ENCODE data around the gene EXD3. TPM values are rescaled to one million over a fixed set of nuclear protein-coding genes. Genes with fewer than 3 reads are reported as not detected.

Gene EXD3
- total and polyA plus RNA-seq, 2 of the 4 experiments (the other 2 are of a cell fraction): 1.1 to 7.4 TPM

GRCh38 chr9:137375321-137376058 lies 47.5 kb downstream of the EXD3 start:
- H2AFZ ChIP-seq (replicated peaks; ENCODE audit: low read length, poor library complexity): no peak overlapping the region
- no peaks in the 10 kb centered on the region for H3K79me1 ChIP-seq (ENCODE audit: low read depth in 1 of 2, low read length in 2 of 2)
- no peak overlapping the region for H2BK20ac ChIP-seq (ENCODE audit: low read depth, low read length)
- WGBS, 2 experiments (ENCODE audit: extremely low coverage in 2 of 2, insufficient read length in 1 of 2): 90 to 100% methylated on average over 1 to 3 of the region's 11 CpGs
- no peak overlapping the region for H4K91ac ChIP-seq (ENCODE audit: insufficient read depth, low read depth, low read length)
- peaks cover 2% of the 10 kb centered on the region; the same call in 1 of the 2 replicates for H3K9me3 ChIP-seq (ENCODE audit: control insufficient read depth, insufficient read depth, low read length)
- no peak overlapping the region for H3K56ac ChIP-seq (ENCODE audit: extremely low read depth, insufficient read depth, low read length)
- no peaks in the 10 kb centered on the region for H4K20me1 ChIP-seq (ENCODE audit: insufficient read depth, low read length)
- H2AK5ac ChIP-seq (ENCODE audit: low read depth, low read length): no peak overlapping the region
- H3K4me1 ChIP-seq (ENCODE audit: control insufficient read depth, insufficient read depth, low read length): peaks cover 2% of the 10 kb centered on the region; the same call in 1 of the 2 replicates
- H3K4ac ChIP-seq (ENCODE audit: low read depth, low read length): no peak overlapping the region
- intact Hi-C loops (cut with micrococcal nuclease): no loop called here
- in situ Hi-C loops (cut with MboI; ENCODE audit: low sequenced_read_pairs): no loop called here
- no peaks in the 10 kb centered on the region for H3K9me1 ChIP-seq (ENCODE audit: insufficient read depth, low read length)
- ATAC-seq (ENCODE audit: low read depth) (no peak), DNase-seq (no peak)
- H3K4me2 ChIP-seq (ENCODE audit: low read depth, low read length): no peak overlapping the region
- no peak overlapping the region for H3K9ac ChIP-seq (ENCODE audit: low read depth, low read length)
- BruUV-seq (replicated peaks): no TSS peak
- ChIA-PET CTCF (interaction anchor here (0.9 kb wide), 1 partner anchor 16 kb away, joined by 3 read pairs; no protein-coding TSS in a partner anchor), POLR2A (ENCODE audit: unreplicated experiment) (interaction anchor here (0.6 kb wide), 1 partner anchor 33 kb away, joined by 4 read pairs; no protein-coding TSS in a partner anchor)
- no peak overlapping the region for H3K27ac ChIP-seq (ENCODE audit: insufficient read depth, low read length)
- no peaks in the 10 kb centered on the region for H3K36me3 ChIP-seq (ENCODE audit: control insufficient read depth, insufficient read depth, low read length)
- H2AK9ac ChIP-seq (replicated peaks; ENCODE audit: low read depth, low read length, poor library complexity): no peak overlapping the region
- no peak overlapping the region for H2BK15ac ChIP-seq (ENCODE audit: low read depth, low read length)
- H3K27me3 ChIP-seq (ENCODE audit: control insufficient read depth, insufficient read depth, low read length): no peaks in the 10 kb centered on the region
- no peak overlapping the region for H3K4me3 ChIP-seq (ENCODE audit: insufficient read depth, low read depth, low read length)
- no peak overlapping the region for H4K5ac ChIP-seq (ENCODE audit: low read depth, low read length)
- no peak overlapping the region for H3K18ac ChIP-seq (ENCODE audit: low read depth, low read length)
- H3K23ac ChIP-seq (ENCODE audit: low read depth, low read length): no peak overlapping the region
- H2BK5ac ChIP-seq (ENCODE audit: low read depth, low read length, poor library complexity, severe bottlenecking): no peak overlapping the region
- no peak overlapping the region for H4K8ac ChIP-seq (ENCODE audit: low read depth in 2 of 2, low read length in 2 of 2)
- dilution Hi-C loops (cut with HindIII; ENCODE audit: low sequenced_read_pairs, unreplicated experiment): no loop called here
- H2BK120ac ChIP-seq (ENCODE audit: low read depth, low read length): no peak overlapping the region
- H3K14ac ChIP-seq (replicated peaks; ENCODE audit: low read depth, low read length): no peak overlapping the region
- TF ChIP-seq FOS (IDR thresholded peaks at IDR 0.05; ENCODE audit: low read depth, low read length): no peak
- no peak for TF ChIP-seq USF2 (IDR thresholded peaks at IDR 0.05; ENCODE audit: low read depth, low read length)
- TF ChIP-seq POLR2A (IDR thresholded peaks at IDR 0.05; ENCODE audit: low read depth, low read length): no peak
- no peak for TF ChIP-seq CHD1 (IDR thresholded peaks at IDR 0.05; ENCODE audit: low read depth, low read length)
- TF ChIP-seq NFE2L2 (IDR thresholded peaks at IDR 0.05; ENCODE audit: low read depth, low read length): no peak
- TF ChIP-seq RFX5 (IDR thresholded peaks at IDR 0.05; ENCODE audit: low read depth, low read length): no peak
- TF ChIP-seq CEBPB (IDR thresholded peaks at IDR 0.05; ENCODE audit: low read depth, low read length): no peak
- TF ChIP-seq MXI1 (IDR thresholded peaks at IDR 0.05; ENCODE audit: borderline replicate concordance, low read depth, low read length): no peak
- TF ChIP-seq BHLHE40 (IDR thresholded peaks at IDR 0.05; ENCODE audit: low read depth, low read length): no peak
- TF ChIP-seq ELK1 (IDR thresholded peaks at IDR 0.05; ENCODE audit: borderline replicate concordance, low read depth, low read length): no peak
- TF ChIP-seq RAD21 (IDR thresholded peaks at IDR 0.05; ENCODE audit: low read length): no peak
- no peak for TF ChIP-seq RCOR1 (IDR thresholded peaks at IDR 0.05; ENCODE audit: insufficient replicate concordance, low read length)
- no peak for TF ChIP-seq MAZ (IDR thresholded peaks at IDR 0.05; ENCODE audit: borderline replicate concordance, low read depth, low read length)
- TF ChIP-seq CTCF (conservative IDR thresholded peaks at IDR 0.05; ENCODE audit: low read depth, low read length): no peak
- no peak for TF ChIP-seq SMC3 (IDR thresholded peaks at IDR 0.05; ENCODE audit: low read depth, low read length)

All from IMR-90 (cell line).